Measurements from ENCODE around the gene FAM161A. TPM values are rescaled to one million over a fixed set of nuclear protein-coding genes. Genes with fewer than 3 reads are reported as not detected.

The FAM161A gene
- total and polyA plus RNA-seq, 7 donors, result 0.72 to 3.3 (median 2.0) TPM

GRCh38 chr2:61841286-61841685, 12.6 kb downstream of the FAM161A start:
- no peak for DNase-seq
- Histone ChIP-seq H3K4me1 (no peaks in the 10 kb centered on the region), H3K27ac (no peak overlapping the region), H3K36me3 (ENCODE audit: insufficient read depth in 1 of 2, low read depth in 1 of 2) (peaks cover 0 to 9% of the 10 kb centered on the region in 2 donors), H3K27me3 (ENCODE audit: insufficient read depth in 3 of 3, low read length in 2 of 3) (no peaks in the 10 kb centered on the region), H3K9me3 (no peaks in the 10 kb centered on the region), H3K4me3 (no peak overlapping the region)
- no peak for TF ChIP-seq CTCF (IDR thresholded peaks at IDR 0.05)
- WGBS, 3 donors, result 90 to 97% (median 93%) methylated on average over 3 of the region's 3 CpGs
- intact Hi-C loops (cut with DNase I), result no loop called here
- ATAC-seq, result no peak

- Histone ChIP-seq H3K36me3 (ENCODE audit: insufficient read depth in 1 of 2, low read depth in 1 of 2) (peaks cover 0 to 4% of the 10 kb centered on the region in 2 donors), H3K4me1 (no peaks in the 10 kb centered on the region), H3K9me3 (no peaks in the 10 kb centered on the region), H3K27ac (no peak overlapping the region), H3K4me3 (no peak overlapping the region), H3K27me3 (ENCODE audit: insufficient read depth in 3 of 3, low read length in 2 of 3) (no peaks in the 10 kb centered on the region)
- intact Hi-C loops (cut with DNase I), result no loop called here
- WGBS, 3 donors, result 50 to 100% (median 99%) methylated on average over 1 of the region's 1 CpG
- ATAC-seq, result no peak
- DNase-seq, result no peak
- TF ChIP-seq CTCF (IDR thresholded peaks at IDR 0.05), result no peak
Observed at GRCh38 chr2:61834893-61835292, 19.0 kb downstream of the FAM161A start.

GRCh38 chr2:61833971-61834370, 19.9 kb downstream of the FAM161A start:
- 95 to 99% (median 97%) methylated on average over 1 of the region's 1 CpG for WGBS, 3 donors
- intact Hi-C loops (cut with DNase I), result no loop called here
- H3K9me3 ChIP-seq, result no peaks in the 10 kb centered on the region
- H3K4me1 ChIP-seq, result no peaks in the 10 kb centered on the region
- H3K4me3 ChIP-seq, result no peak overlapping the region
- peaks cover 0 to 4% of the 10 kb centered on the region in 2 donors for H3K36me3 ChIP-seq (ENCODE audit: insufficient read depth in 1 of 2, low read depth in 1 of 2)
- no peak for TF ChIP-seq CTCF (IDR thresholded peaks at IDR 0.05)
- no peak overlapping the region for H3K27ac ChIP-seq
- H3K27me3 ChIP-seq (ENCODE audit: insufficient read depth in 3 of 3, low read length in 2 of 3), result no peaks in the 10 kb centered on the region
- ATAC-seq (no peak), DNase-seq (no peak)

- Histone ChIP-seq H3K4me3 (no peak overlapping the region), H3K27me3 (ENCODE audit: insufficient read depth in 3 of 3, low read length in 2 of 3) (no peaks in the 10 kb centered on the region), H3K9me3 (no peaks in the 10 kb centered on the region), H3K27ac (no peak overlapping the region), H3K36me3 (ENCODE audit: insufficient read depth in 1 of 2, low read depth in 1 of 2) (peaks cover 0 to 4% of the 10 kb centered on the region in 2 donors), H3K4me1 (no peaks in the 10 kb centered on the region)
- DNase-seq (no peak), ATAC-seq (no peak)
- 76 to 80% (median 77%) methylated on average over 11 of the region's 11 CpGs for WGBS, 3 donors
- TF ChIP-seq CTCF (IDR thresholded peaks at IDR 0.05), result no peak
- intact Hi-C loops (cut with DNase I), result no loop called here
Observed at GRCh38 chr2:61832183-61832841, 21.5 kb downstream of the FAM161A start.

GRCh38 chr2:61822255-61822654, 31.6 kb downstream of the FAM161A start:
- DNase-seq, result no peak
- intact Hi-C loops (cut with DNase I), result no loop called here

More at GRCh38 chr2:61822255-61822654, 31.6 kb downstream of the FAM161A start:
- Histone ChIP-seq H3K36me3 (ENCODE audit: insufficient read depth in 1 of 2, low read depth in 1 of 2) (no peaks in the 10 kb centered on the region), H3K4me3 (no peak overlapping the region), H3K4me1 (no peaks in the 10 kb centered on the region), H3K9me3 (no peaks in the 10 kb centered on the region), H3K27me3 (ENCODE audit: insufficient read depth in 3 of 3, low read length in 2 of 3) (no peaks in the 10 kb centered on the region), H3K27ac (no peak overlapping the region)
- no peak for TF ChIP-seq CTCF (IDR thresholded peaks at IDR 0.05)
- 93 to 97% (median 95%) methylated on average over 2 of the region's 2 CpGs for WGBS, 3 donors
- no peak for ATAC-seq
